GM19035 (cell line): ENCODE results near the gene AKT3.
A peak's percentile ranks its signal among the peaks of the same experiment; 100 is the strongest.

Experiments used
- ATAC-seq: cut with Tn5 transposase; IDR thresholded peaks from one replicate; pipeline ENCODE4 v1.9.1; 2021; ENCODE audit not compliant: unreplicated experiment

The AKT3 gene

DNA sequence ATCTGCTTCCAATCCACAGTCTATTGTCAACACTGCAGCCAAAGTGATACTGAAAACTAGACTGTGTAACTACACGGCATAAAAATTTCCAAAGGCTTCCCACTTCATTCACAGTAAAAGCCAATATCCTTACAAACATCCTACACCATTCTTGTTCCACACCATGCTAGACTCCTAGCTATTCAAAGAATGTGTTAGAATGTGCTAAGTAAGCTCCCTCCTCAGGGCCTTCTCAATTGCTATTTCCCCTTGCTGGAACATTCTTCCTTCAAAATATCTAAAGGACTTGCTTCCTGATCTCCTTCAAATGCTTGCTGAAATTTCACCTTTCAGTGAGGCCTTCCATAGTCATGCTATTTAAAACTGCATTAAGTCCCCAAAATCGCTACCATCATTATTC is 228.1 kb downstream of the AKT3 start:
- no peak for ATAC-seq

DNA sequence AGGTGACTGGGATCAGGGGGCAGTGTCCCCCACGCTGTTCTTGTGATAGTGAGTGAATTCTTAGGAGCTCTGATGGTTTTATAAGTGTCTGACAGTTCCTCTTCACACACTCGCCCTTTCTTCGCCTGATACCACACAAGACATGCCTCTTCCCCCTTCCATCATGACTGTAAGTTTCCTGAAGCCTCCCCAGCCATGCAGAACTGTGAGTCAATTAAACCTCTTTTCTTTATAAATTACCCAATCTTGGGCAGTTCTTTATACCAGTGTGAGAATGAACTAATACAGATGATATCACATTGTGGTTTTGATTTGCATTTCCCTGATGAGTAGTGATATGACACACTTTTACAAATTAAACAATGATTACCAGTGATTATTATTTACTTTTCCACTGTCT is 229.9 kb downstream of the AKT3 start:
- ATAC-seq, result no peak

DNA sequence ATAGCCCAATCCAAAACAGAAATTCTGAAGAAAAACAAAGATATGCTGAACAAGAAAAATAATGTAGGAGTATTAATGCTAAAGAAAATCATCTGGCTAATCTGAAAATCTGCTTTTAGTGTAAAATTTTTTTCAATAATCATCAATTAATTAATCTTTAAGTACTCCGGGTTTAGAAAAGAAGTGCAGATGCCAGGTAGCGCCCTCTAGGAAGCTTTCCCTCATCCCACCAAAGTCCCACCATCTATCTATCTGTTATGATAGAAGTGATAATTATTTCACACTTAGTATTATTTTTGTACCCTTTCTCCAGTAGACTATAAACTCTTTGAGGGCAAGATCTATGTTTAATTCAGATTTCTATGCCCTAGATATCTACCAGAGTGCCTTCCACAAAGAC is 240.3 kb downstream of the AKT3 start:
- ATAC-seq, result no peak

DNA sequence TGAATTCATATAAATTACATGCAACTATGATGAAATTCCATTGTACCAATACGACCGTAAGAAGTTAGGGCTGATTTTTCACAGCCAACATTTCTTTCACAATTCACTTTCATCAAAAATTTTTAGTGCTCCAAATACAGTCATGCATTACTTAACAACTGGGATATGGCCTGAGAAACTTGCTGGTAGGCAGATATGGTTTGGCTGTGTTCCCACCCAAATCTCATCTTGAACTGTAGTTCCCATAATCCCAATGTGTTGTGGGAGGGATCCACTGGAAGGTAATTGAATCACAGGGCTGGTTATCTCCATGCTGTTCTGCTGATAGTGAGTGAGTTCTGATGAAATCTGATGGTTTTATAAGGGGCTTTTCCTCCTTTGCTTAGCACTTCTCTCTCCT is 244.4 kb downstream of the AKT3 start:
- ATAC-seq, result no peak

DNA sequence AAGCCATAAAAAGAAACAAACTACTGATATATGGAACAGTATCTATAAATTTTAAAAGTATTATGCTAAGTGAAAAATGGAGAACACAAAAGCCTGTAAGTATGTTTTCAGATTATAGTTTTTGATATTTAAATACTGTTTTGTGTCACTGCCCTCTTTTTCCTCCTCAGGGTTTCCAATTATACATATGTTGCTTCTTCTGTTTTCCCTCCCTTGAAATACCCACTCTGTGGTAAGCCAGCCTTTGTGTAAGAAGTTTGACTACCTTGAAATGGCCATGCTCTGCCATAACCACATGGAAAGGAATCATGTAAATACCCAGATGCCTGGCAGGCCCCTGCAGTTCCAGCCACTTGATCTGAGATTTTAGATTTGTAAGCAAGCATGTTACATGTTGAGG is 248.3 kb downstream of the AKT3 start:
- ATAC-seq, result no peak

DNA sequence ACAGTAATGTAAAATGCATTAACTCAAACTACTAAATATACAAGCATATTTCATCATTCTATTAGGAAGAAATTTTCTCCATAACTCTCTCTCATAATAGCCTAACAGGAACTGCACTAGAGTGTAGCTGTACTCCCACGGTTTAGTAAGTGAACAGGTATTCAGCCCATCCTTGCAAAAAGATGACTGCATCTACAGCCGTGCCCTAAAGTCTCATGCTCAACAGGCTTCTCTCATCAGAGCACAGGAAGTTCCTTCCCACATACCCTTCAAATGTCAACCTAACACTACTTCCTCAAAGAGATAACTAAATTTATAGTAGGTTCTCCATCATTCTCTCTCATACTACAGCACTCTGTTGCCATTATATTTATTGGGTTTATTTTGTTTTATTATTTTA is 251.6 kb downstream of the AKT3 start:
- no peak for ATAC-seq

DNA sequence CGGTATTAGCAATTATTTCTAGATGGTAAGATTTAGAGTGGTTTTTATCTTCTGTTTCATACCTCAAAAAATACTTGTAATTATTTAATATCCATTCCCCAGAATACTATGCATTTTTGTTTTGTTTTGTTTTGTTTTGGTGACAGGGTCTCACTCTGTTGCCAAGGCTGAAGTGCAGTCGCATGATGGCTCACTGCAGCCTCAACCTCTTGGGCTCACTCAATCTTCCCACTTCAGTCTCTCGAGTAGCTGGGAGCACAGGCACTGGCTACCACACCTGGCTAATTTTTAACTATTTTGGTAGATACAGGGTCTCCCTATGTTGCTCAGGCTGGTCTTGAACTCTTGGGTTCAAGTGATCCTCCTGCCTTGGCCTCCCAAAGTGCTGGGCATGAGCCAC is 252.7 kb downstream of the AKT3 start:
- no peak for ATAC-seq

DNA sequence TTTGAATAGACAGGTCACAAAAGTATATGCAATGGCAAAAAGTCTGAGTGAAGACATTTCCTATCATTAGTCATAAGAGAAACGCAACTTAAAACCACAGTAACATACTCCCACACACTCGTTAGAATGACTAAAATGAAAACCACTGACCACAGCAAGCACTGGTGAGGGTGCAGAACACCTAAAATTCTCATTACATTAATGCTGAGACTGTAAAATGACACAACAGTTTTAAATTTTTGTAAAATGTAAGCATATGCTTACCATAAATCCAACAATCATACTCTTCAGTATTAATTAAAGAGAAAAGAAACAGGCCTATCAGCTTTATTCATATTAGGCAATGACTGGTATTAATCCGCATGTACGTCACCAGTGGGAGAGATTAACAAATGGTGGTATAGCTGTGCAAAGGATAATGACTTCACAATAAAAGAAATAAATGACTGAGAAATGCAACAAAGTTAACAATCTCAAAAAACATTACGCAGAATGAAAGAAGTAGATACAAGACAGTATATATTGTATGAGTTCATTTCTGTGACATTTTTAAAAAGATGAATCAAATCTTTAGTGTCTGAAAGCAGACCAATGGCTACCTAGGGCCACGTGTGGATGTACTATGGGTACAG is 253.5 kb downstream of the AKT3 start:
- peak; percentile 100 for ATAC-seq

DNA sequence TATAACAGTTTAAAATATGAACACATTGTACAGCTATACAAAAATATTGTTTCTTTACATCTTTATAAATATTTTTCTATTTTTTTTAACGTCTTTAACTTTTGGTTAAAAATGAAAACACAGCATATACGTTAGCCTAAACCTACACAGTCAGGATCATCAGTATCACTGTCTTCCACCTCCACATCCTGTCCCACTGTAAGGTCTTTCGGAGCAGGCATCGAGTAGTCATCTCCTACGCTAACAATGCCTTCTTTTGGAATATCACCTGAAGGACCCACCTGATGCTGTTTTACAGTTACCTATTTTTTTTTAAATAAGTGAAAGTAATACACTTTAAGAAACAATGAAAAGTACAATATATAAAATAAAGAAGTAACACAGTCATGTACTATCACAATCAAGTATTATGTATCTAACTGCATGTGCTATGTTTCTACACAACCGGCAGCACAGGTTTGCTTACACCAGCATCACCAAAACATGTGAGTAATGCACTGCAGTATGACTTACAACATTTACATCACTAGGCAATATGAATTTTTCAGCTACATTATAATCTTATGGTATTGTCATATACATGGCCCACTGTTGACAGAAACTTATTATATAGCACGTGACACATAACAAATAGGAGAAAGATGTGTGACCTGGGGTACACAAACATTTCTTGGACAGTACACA is 254.4 kb downstream of the AKT3 start:
- no peak for ATAC-seq

DNA sequence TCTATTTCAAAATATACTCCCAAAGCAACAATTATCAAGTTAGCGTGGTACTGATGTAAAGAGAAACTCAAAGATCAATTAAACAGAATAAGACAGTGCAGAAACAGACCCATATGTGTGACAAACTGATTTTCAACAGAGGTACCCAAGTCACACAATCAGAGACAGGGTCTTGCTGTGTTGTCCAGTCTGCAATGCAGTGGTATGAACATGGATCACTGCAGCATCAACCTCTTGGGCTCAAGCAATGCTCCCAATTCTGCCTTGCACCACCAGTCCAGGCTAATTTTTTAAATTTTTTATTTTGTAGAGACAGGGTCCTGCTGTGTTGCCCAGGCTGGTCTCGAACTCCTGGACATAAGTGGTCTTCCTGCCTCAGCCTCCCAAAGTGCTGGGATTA is 255.6 kb downstream of the AKT3 start:
- ATAC-seq, result no peak

DNA sequence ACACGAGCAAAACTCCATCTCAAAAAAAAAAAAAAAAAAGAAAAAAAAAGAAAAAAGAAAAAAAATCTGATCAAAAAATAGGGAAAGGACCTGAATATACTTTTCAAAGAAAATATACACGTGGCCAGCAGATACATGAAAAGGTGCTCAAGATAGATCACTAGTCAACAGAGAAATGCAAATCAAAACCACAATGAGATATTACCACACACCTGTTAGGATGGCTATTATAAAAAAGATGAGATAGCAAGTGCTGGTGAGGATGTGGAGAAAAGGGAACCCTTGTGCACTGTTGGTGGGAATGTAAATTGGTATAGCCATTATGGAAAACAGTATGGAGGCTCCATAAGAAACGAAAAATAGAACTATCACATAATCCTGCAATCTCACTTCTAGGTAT is 260.8 kb downstream of the AKT3 start:
- peak; percentile 76 for ATAC-seq

DNA sequence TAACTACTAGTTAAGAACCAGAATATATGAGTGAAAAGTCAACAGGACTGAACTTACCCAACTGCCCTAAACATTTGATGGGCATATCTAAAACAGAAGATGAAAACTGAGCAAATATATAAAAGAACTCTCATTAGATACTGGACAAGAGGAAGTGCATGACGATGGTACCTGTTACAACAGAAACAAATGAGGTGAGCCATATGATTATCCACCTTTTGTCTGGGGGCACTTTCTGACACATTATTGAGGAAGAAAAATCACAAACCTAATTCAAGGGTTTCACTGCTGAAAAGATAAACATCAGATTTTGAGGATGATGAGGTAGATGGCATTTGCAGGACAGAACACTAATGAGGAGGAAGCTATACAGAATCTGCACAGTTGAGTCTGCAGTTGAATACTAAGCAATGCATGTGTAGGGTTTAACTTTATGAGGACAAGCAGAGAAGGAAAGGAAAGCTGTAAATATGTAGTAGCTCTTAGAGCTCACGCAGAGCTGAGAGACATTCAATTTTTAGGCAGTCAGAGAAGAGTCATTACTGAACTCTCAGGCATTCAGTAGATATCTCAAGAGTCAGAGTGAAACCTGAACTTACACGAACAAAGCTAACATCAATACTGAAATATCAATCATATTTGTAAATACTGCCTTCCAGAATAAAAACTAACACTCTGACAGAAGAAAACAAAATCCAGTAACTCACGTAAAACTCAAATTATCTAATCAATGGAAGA is 262.1 kb downstream of the AKT3 start:
- ATAC-seq, result peak; percentile 89

DNA sequence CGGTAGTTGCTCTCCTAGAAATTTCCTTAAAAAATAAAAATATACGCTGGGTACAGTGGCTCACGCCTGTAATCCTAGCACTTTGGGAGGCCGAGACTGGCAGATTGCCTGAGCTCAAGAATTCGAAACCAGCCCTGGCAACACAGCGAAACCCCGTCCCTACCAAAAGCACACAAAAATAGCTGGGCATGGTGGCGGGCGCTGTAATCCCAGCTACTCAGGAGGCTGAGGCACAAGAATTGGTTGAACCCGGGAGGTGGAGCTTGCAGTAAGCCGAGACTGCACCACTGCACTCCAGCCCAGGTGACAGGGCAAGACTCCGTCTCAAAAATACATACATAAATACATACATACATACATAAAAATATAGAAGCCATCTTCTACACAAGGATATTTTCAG is 262.8 kb downstream of the AKT3 start:
- no peak for ATAC-seq

DNA sequence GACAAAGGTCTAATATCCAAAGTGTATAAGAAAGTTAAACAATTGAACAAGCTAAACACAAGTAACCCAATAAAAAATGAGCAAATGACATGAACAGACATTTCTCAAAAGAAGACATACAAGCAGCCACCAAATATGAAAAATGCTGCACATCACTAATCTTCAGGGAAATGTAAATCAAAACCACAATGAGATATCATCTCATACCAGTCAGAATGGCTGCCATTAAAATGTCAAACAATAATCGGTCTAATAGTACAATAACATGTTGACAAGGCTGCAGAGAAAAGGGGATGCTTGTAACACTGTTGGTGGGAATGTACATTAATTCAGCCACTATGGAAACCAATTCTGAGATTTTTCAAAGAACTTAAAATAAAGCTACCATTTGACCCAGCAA is 264.1 kb downstream of the AKT3 start:
- no peak for ATAC-seq

DNA sequence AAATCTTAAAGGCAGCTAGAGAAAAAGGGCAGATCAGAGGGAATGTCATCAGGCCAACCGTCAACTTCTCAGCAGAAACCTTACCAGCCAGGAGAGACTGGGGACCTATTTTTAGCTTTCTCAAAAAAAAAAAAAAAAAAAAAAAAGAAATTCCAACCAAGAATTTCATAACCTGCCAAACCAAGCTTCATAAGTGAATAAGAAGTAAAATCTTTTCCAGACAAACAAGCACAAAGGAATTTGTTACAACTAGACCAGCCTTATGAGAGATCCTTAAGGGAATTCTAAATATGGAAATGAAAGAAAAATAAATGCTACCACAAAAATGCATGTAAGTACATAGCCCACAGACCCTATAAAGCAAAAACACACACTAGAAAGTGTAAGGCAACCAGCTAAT is 267.7 kb downstream of the AKT3 start:
- ATAC-seq, result no peak

DNA sequence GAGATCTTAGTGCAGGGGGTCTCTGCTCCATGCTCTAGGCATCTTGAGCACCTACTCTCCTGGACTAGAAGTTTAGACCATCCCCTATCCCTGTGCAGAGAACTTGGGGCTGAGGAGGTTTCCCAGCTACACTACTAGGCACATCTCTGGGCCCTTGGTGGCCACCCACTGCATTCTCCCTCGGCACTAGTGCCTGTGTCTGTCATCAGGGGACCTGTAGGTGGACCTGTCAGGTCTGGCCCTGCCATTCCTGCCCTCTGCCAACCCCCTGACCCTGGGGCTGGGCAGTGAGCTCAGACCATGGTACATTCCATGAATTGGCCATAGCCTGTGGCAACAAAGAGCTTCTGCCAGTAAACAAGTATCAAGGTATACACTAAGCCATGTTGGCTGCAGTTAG is 269.1 kb downstream of the AKT3 start:
- ATAC-seq, result no peak

DNA sequence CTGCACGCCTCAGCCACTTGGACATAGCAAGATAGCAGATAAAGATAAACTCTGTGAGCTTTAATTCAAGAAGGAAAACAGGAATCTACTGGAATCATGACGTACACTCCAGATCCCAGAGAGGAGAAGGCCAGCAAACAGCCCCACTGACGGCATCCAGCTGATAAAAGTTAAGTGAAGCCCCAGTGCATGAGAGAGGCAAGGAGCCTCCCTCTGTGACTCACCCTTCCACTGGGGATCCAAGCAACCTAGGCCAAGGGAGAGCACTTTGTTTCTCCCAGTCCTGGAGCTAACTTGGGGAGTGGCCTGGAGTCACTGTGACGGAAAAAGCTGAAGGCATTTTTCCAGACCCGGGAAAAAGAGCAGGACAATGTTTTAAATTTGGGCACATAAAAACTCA is 270.0 kb downstream of the AKT3 start:
- ATAC-seq, result no peak

DNA sequence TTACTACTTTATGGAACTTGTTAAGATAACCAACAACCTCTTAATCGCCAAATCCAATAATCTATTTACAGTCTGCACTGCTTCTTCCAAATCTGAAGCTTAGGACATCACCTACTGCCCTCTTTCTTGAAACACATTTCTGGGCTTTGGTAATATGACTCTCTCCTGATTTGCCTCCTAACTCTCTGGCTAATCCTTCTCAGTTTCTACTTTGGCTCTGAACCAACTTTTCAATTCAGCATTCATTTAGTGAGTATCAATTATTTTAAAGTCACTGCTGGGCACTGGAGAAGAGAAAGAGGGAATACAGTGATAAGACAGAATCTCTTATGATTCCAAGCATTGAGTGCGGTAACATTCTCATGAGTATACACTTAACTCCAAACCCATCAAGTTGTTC is 275.0 kb downstream of the AKT3 start:
- no peak for ATAC-seq

DNA sequence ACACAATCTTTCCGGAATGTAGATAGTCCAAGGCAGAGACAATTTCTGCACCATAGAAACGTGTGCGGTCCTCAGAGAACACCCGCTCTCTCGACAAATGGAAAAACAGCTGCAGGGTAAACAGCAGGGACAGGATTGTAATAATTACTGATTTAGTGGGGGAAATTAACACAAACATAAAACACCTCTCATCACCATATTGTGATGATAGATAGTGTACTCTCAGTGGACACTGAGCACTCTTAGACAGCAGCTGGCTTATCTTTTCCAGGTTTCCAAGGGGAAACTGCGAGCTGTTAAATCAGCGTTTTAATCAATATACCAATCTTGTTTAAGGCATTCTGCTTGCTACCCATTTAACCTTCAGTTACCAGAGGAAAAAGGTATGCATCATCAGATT is 277.1 kb downstream of the AKT3 start:
- ATAC-seq, result no peak

DNA sequence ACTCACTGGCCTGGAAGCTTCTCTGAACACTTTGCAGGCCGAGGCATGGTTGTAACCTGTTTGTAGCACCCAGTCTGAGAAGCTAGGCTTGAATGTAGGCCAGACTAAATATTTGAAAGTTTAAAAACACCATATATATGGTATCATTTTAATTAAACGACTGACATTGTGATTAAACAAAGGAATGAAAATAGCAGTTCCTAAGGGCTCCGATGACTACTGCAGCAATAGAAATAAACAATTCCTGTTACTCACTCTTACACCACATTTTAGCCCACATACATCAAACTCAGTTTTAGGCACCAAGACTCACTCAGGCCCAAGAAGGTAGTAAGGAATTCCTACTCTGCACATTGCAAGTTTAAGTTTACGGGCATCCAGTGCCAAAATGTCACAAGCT is 281.2 kb downstream of the AKT3 start:
- no peak for ATAC-seq

DNA sequence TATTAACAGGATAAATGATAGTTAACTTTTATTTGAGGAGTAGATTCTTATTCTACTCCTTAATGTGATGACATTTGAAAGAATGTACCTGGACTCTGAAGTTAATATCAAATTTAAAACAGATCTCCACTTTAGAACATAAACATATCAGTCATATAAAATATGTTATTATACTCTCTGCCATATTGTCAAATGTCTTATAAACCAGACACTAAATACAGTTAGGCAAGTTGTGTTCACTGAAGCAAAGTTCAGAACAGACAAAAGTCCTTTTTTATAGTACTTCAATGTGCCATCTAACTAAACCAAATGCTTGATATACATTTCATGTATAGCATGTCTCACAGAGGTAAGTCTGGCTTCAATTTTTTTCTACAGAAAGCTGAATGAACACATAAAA is 285.2 kb downstream of the AKT3 start:
- ATAC-seq, result no peak

DNA sequence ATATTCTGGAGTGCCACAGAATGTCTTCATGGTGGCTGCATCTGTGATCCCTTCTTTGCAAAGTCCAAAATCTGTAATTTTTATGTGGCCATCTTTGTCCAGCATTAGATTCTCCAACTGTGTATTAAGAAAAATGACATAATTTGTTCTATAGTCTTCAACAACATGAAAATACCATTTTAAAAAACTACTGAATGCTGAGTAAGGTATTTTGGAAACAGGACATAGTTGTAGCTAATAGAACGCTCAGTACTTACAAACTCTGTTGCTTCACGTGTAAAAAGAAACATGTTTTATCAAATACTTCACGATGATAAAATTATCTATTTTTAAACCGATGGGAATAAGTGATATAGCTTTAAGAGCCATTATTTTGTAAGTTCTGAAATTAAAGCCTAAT is 286.3 kb downstream of the AKT3 start:
- ATAC-seq, result no peak

DNA sequence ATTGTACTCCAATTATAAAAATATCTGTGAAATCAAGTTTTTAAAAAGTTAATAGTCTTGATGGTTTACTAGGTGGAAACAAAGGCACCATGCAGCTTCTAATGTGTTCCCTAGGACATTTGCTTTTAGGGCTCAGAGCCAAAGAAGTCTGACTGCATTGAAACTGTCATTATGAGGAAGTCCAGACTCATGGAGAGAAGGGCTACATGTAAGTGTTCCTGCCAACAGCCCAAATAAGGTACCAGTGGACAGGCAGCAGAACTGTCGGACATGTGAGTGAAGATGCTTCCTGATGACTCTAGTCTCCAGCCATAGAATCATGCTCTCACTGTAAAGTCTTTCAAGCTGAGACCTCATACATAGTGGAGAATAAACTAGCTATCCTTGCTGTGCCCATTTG is 287.6 kb downstream of the AKT3 start:
- no peak for ATAC-seq
